ENCODE results near the gene GINS2.

GINS2 gene

DNA sequence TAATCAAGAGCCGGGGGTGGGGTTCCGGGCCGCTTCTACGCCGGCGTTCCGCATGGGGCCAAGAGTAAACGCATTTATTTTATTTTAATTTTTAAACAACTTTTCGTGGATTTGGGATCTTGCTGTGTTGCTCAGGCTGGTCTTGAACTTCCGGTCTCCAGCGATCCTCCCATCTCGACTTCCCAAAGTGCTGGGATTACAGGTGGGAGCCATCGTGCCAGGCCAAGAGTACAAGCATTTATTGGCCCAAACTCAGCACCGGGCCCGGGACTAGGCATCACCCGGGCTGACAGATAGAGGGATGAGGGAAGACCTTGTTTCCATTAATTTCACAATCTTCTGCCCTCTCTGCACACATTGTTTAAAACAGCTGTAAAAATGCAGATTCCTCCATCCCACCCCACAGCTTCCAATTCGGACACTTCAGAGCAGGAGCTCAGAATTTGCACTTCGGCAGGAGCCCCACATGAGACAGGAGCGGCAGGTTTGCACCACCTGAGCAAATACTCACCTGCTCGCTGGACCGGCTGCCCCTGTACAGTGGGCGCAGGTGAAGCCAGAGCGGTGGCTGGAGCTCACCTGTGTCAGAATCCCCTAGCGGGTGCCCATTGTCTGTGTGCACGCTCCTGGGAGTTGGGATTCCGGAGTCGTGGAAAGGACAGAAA lies 663 bp upstream of the GINS2 start:
- no peaks in the 10 kb centered on the region for H3F3A ChIP-seq (ENCODE audit: low read depth)
- peaks cover 39% of the 10 kb centered on the region for H3K79me2 ChIP-seq (ENCODE audit: insufficient read depth, low read length)
- H3K27me3 ChIP-seq (ENCODE audit: insufficient read depth, low read length, poor library complexity, severe bottlenecking): no peaks in the 10 kb centered on the region
- H3K36me3 ChIP-seq (ENCODE audit: insufficient read depth, low read length): no peaks in the 10 kb centered on the region
- H3K4me2 ChIP-seq (ENCODE audit: low read depth, low read length, poor library complexity, severe bottlenecking): peak overlapping the region; percentile 85
- peaks cover 14% of the 10 kb centered on the region for H3K4me1 ChIP-seq (ENCODE audit: insufficient read depth, low read length, poor library complexity, severe bottlenecking)
- H3K4me3 ChIP-seq (ENCODE audit: low read length, poor library complexity, severe bottlenecking): peak overlapping the region; percentile 70
- H4K20me1 ChIP-seq (ENCODE audit: insufficient read depth, low read length, poor library complexity, severe bottlenecking): peaks cover 16% of the 10 kb centered on the region
- peak overlapping the region; percentile 67 for H2AFZ ChIP-seq (ENCODE audit: low read length)
- peak overlapping the region; percentile 56 for H3K9ac ChIP-seq (ENCODE audit: low read depth, low read length, poor library complexity, severe bottlenecking)
- no peaks in the 10 kb centered on the region for H3K9me3 ChIP-seq (ENCODE audit: insufficient read depth, low read depth, low read length)
- no peaks in the 10 kb centered on the region for H3K9me2 ChIP-seq (replicated peaks; ENCODE audit: low read depth, low read length)
- TF ChIP-seq, protein P1, sequence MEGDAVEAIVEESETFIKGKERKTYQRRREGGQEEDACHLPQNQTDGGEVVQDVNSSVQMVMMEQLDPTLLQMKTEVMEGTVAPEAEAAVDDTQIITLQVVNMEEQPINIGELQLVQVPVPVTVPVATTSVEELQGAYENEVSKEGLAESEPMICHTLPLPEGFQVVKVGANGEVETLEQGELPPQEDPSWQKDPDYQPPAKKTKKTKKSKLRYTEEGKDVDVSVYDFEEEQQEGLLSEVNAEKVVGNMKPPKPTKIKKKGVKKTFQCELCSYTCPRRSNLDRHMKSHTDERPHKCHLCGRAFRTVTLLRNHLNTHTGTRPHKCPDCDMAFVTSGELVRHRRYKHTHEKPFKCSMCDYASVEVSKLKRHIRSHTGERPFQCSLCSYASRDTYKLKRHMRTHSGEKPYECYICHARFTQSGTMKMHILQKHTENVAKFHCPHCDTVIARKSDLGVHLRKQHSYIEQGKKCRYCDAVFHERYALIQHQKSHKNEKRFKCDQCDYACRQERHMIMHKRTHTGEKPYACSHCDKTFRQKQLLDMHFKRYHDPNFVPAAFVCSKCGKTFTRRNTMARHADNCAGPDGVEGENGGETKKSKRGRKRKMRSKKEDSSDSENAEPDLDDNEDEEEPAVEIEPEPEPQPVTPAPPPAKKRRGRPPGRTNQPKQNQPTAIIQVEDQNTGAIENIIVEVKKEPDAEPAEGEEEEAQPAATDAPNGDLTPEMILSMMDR (conservative IDR thresholded peaks at IDR 0.05; ENCODE audit: low read length): no peak

DNA sequence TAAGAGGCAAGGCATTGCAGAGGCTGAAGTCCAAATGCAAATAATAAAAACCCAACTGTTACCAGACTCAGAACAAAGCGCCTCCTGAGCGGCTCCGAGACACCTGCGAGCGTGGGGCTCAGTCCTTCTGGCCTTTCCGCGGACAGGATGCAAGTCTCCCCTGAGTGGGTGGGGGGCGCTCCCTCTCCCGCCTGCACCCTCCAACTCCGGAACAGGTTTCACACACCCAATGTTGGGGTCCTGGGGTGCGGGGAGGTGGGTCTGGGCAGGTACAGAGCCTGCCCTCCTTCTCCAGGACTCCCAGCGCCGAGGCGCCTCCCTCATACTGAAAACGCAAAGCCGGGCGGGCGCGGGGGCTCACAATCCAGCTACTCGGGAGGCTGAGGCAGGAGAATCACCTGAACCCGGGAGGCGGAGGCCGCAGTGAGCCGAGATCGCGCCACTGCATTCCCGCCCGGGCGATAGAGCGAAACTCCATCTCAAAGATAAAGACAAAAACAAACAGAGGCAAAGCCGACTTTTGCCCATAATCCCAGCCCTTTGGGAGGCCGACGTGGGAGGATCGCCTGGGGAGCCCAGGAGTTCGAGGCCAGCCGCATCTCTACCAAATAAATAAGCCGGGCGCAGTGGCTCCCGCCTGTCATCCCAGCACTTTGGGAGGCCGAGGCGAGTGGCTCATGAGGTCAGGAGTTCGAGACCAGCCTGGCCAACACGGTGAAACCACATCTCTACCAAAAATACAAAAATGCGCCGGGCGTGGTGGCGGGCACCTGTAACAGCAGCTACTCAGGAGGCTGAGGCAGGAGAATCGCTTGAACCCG lies 893 bp downstream of the GINS2 start:
- Histone ChIP-seq H3K4me3 (ENCODE audit: low read length, poor library complexity, severe bottlenecking) (peak overlapping the region; percentile 96), H3K36me3 (ENCODE audit: insufficient read depth, low read length) (peaks cover 2% of the 10 kb centered on the region; the same call in 1 of the 2 replicates), H3K27me3 (ENCODE audit: insufficient read depth, low read length, poor library complexity, severe bottlenecking) (no peaks in the 10 kb centered on the region), H3K9me2 (replicated peaks; ENCODE audit: low read depth, low read length) (no peaks in the 10 kb centered on the region), H3K9me3 (ENCODE audit: insufficient read depth, low read depth, low read length) (no peaks in the 10 kb centered on the region), H4K20me1 (ENCODE audit: insufficient read depth, low read length, poor library complexity, severe bottlenecking) (peaks cover 16% of the 10 kb centered on the region), H3K4me1 (ENCODE audit: insufficient read depth, low read length, poor library complexity, severe bottlenecking) (peaks cover 20% of the 10 kb centered on the region), H3K9ac (ENCODE audit: low read depth, low read length, poor library complexity, severe bottlenecking) (peak overlapping the region; percentile 85), H3F3A (ENCODE audit: low read depth) (no peaks in the 10 kb centered on the region), H3K79me2 (ENCODE audit: insufficient read depth, low read length) (peaks cover 54% of the 10 kb centered on the region), H3K4me2 (ENCODE audit: low read depth, low read length, poor library complexity, severe bottlenecking) (peak overlapping the region; percentile 87), H2AFZ (ENCODE audit: low read length) (no peak overlapping the region; the same call in 1 of the 2 replicates)
- TF ChIP-seq, protein P1 (conservative IDR thresholded peaks at IDR 0.05; ENCODE audit: low read length): no peak
- TF ChIP-seq EZH2phosphoT487 (IDR thresholded peaks at IDR 0.05; ENCODE audit: borderline replicate concordance): no peak

DNA sequence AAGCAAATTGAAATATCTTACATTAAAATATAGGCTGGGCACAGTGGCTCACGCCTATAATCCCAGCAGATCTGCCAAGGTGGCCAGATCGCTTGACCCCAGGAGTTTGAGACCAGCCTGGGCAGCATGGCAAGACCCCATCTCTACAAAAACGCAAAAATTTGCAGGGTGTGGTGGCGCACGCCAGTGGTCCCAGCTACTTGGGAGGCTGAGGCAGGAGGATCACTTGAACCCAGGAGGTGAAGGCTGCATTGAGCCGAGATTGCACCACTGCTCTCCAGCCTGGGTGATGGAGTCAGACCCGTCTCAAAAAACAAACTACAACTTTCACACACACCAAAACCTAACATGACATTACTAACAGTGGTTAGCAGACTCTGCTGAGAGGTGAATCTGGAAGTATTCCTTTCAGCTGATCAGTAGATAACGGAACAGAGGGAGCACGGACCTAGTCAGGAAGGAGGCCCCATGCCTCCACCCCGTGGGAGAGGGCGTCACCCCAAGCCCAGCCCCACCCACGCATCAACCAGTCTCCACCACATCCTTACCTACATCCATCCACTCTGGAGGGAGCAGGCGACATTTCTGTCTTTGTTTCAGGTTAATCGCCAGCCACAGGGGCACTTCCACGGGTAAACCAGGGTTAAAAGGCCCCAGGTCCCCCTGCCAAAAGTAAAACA lies 1.7 kb downstream of the GINS2 start:
- Histone ChIP-seq H3K9me2 (replicated peaks; ENCODE audit: low read depth, low read length) (no peaks in the 10 kb centered on the region), H3K4me2 (ENCODE audit: low read depth, low read length, poor library complexity, severe bottlenecking) (peak overlapping the region; percentile 87), H4K20me1 (ENCODE audit: insufficient read depth, low read length, poor library complexity, severe bottlenecking) (peaks cover 16% of the 10 kb centered on the region), H3K9ac (ENCODE audit: low read depth, low read length, poor library complexity, severe bottlenecking) (peak overlapping the region; percentile 85), H3K36me3 (ENCODE audit: insufficient read depth, low read length) (peaks cover 2% of the 10 kb centered on the region; the same call in 1 of the 2 replicates), H3F3A (ENCODE audit: low read depth) (no peaks in the 10 kb centered on the region), H3K4me1 (ENCODE audit: insufficient read depth, low read length, poor library complexity, severe bottlenecking) (peaks cover 20% of the 10 kb centered on the region), H3K9me3 (ENCODE audit: insufficient read depth, low read depth, low read length) (no peaks in the 10 kb centered on the region), H3K79me2 (ENCODE audit: insufficient read depth, low read length) (peaks cover 62% of the 10 kb centered on the region), H2AFZ (ENCODE audit: low read length) (no peak overlapping the region), H3K4me3 (ENCODE audit: low read length, poor library complexity, severe bottlenecking) (peak overlapping the region; percentile 96), H3K27me3 (ENCODE audit: insufficient read depth, low read length, poor library complexity, severe bottlenecking) (no peaks in the 10 kb centered on the region)
- TF ChIP-seq EZH2phosphoT487 (IDR thresholded peaks at IDR 0.05; ENCODE audit: borderline replicate concordance): no peak
- TF ChIP-seq, protein P1 (conservative IDR thresholded peaks at IDR 0.05; ENCODE audit: low read length): no peak
